Measurements from ENCODE around the gene UST. TPM values are rescaled to one million over a fixed set of nuclear protein-coding genes. Genes with fewer than 3 reads are reported as not detected.
A peak's percentile ranks its signal among the peaks of the same experiment; 100 is the strongest.

The UST gene
- total RNA-seq, 2 donors from 2014 or later: 1.6 to 3.7 TPM

DNA sequence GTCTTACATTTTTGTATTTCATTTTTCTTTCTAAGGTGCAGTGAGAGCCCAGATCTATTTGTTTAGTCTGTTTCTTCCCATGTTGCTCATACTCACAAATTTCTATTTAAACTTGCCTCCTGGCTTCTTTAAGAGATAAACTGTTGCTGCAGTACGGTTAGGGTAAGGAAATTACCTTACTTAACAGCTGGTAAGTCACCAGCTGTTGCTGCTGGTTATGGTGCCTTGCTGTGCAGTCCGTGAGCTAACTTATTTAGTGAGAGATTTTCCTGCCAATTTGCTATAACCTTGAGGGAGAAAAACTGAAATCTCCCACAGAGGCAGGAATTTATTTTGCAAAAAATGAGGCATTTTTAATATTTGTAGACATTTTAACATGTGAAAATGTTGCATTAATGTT lies 261.0 kb downstream of the UST start:
- Mint-ChIP-seq H3K27ac (no peak overlapping the region), H3K9me3 (peaks cover 2 to 4% of the 10 kb centered on the region in 2 donors), H3K27me3 (ENCODE audit: low read depth) (peaks cover 12% of the 10 kb centered on the region), H3K4me1 (ENCODE audit: low read depth) (no peaks in the 10 kb centered on the region), H3K4me3 (no peak overlapping the region), H3K36me3 (ENCODE audit: insufficient read depth in 2 of 2) (peaks cover 2 to 4% of the 10 kb centered on the region in 2 donors)
- ATAC-seq (replicated peaks in 1 of 2) (no peak), DNase-seq (no peak)

- H3K27me3 Mint-ChIP-seq (ENCODE audit: low read depth): peaks cover 12% of the 10 kb centered on the region
- peaks cover 2 to 4% of the 10 kb centered on the region in 2 donors for H3K36me3 Mint-ChIP-seq (ENCODE audit: insufficient read depth in 2 of 2)
- H3K4me1 Mint-ChIP-seq (ENCODE audit: low read depth): no peaks in the 10 kb centered on the region
- DNase-seq (no peak), ATAC-seq (replicated peaks in 1 of 2) (no peak)
- H3K9me3 Mint-ChIP-seq: peaks cover 2 to 4% of the 10 kb centered on the region in 2 donors
- no peak overlapping the region for H3K4me3 Mint-ChIP-seq
- peak overlapping the region; percentile 64 for H3K27ac Mint-ChIP-seq
These were observed 261.9 kb downstream of the UST start for GRCh38 chr6:149008741-149009140.

GRCh38 chr6:149012040-149012545 lies 265.3 kb downstream of the UST start:
- Mint-ChIP-seq H3K27me3 (ENCODE audit: low read depth) (peaks cover 12% of the 10 kb centered on the region), H3K9me3 (no peaks in the 10 kb centered on the region), H3K27ac (no peak overlapping the region), H3K4me3 (no peak overlapping the region), H3K4me1 (ENCODE audit: low read depth) (no peaks in the 10 kb centered on the region), H3K36me3 (ENCODE audit: insufficient read depth in 2 of 2) (no peaks in the 10 kb centered on the region)
- DNase-seq (no peak), ATAC-seq (replicated peaks in 1 of 2) (no peak)

DNA sequence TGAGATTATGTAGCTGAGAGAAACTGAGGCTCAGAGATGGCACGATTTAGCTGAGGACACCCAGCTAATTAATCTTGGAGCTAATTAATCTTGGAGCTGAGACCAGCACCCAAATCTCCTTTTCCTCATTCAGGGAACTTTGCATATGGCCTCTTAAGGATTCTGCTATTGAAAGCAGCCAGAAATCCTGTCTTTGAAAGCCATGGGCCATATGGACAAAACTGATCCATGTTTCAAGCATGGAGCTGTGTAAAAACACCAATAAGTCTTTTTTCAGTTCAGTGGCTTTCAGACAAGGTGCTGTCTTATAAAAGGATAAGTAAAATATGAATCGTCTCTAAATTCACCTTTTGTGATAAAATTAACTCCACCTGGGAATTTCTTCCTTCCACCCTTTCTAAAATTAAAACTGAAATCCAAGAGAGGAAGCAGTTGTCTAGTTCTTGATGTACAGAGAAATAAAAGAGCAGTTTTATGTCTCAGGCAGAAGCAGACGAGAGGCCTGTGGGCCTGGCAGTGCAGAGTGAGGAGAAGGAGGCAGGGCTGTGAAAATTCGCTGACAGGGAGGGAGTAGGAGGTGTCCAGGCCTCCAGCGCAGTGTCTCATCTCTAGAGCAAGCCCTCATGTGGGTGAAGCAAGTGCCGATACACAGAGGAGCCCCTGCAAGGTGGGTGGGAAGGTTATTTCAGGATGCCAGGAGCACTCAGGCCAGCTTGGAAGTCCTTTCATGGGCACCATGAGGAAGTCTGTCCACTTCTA lies 266.9 kb downstream of the UST start:
- no peak for ATAC-seq (replicated peaks in 1 of 2)
- H3K27ac Mint-ChIP-seq: no peak overlapping the region
- H3K4me3 Mint-ChIP-seq: no peak overlapping the region

GRCh38 chr6:149014631-149015534 lies 268.1 kb downstream of the UST start:
- ATAC-seq (replicated peaks in 1 of 2): no peak
- Mint-ChIP-seq H3K27ac (no peak overlapping the region), H3K4me1 (ENCODE audit: low read depth) (no peaks in the 10 kb centered on the region)

More for the DNA sequence above, 266.9 kb downstream of the UST start:
- Mint-ChIP-seq H3K36me3 (ENCODE audit: insufficient read depth in 2 of 2) (no peaks in the 10 kb centered on the region), H3K4me1 (ENCODE audit: low read depth) (no peaks in the 10 kb centered on the region), H3K27me3 (ENCODE audit: low read depth) (peaks cover 7% of the 10 kb centered on the region), H3K9me3 (no peaks in the 10 kb centered on the region)
- DNase-seq: no peak

GRCh38 chr6:149015535-149016525 lies 269.0 kb downstream of the UST start:
- no peak overlapping the region for H3K4me3 Mint-ChIP-seq
- no peaks in the 10 kb centered on the region for H3K4me1 Mint-ChIP-seq (ENCODE audit: low read depth)
- no peak for DNase-seq

More at GRCh38 chr6:149014631-149015534, 268.1 kb downstream of the UST start:
- no peaks in the 10 kb centered on the region for H3K27me3 Mint-ChIP-seq (ENCODE audit: low read depth)
- no peak overlapping the region for H3K4me3 Mint-ChIP-seq
- H3K9me3 Mint-ChIP-seq: no peaks in the 10 kb centered on the region
- no peak for DNase-seq
- H3K36me3 Mint-ChIP-seq (ENCODE audit: insufficient read depth in 2 of 2): no peaks in the 10 kb centered on the region

DNA sequence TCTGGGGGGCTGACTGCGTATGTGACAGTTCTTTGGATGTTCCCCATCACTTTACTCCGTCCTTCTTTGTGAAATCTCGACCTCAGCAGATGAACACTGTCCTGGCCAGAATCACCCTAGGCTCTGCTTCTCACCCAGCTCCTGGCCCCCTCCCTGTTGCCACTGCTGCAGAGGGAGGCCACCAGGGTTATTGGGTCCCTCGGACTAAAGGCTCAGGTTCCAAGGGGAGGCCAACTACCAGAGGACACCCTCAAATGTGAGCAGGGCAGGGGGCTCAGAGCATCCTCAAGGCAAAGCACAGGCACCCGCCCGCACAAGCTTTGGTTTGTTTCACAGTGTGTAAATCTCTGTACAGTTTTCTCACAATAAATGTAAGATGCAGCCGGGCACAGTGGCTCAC lies 269.9 kb downstream of the UST start:
- no peaks in the 10 kb centered on the region for H3K27me3 Mint-ChIP-seq (ENCODE audit: low read depth)
- no peak for DNase-seq

More at GRCh38 chr6:149015535-149016525, 269.0 kb downstream of the UST start:
- no peaks in the 10 kb centered on the region for H3K36me3 Mint-ChIP-seq (ENCODE audit: insufficient read depth in 2 of 2)
- no peak for ATAC-seq (replicated peaks in 1 of 2)
- H3K9me3 Mint-ChIP-seq: no peaks in the 10 kb centered on the region
- H3K27ac Mint-ChIP-seq: no peak overlapping the region
- H3K27me3 Mint-ChIP-seq (ENCODE audit: low read depth): no peaks in the 10 kb centered on the region

GRCh38 chr6:149020319-149020718 lies 273.5 kb downstream of the UST start:
- H3K4me3 Mint-ChIP-seq: no peak overlapping the region
- no peaks in the 10 kb centered on the region for H3K27me3 Mint-ChIP-seq (ENCODE audit: low read depth)
- no peaks in the 10 kb centered on the region for H3K4me1 Mint-ChIP-seq (ENCODE audit: low read depth)
- no peak for ATAC-seq (replicated peaks in 1 of 2)
- peak overlapping the region; percentile 7 for H3K27ac Mint-ChIP-seq
- no peak for DNase-seq
- no peaks in the 10 kb centered on the region for H3K36me3 Mint-ChIP-seq (ENCODE audit: insufficient read depth in 2 of 2)
- no peaks in the 10 kb centered on the region for H3K9me3 Mint-ChIP-seq

More for the DNA sequence above, 269.9 kb downstream of the UST start:
- Mint-ChIP-seq H3K27ac (no peak overlapping the region), H3K36me3 (ENCODE audit: insufficient read depth in 2 of 2) (no peaks in the 10 kb centered on the region), H3K4me3 (no peak overlapping the region), H3K9me3 (no peaks in the 10 kb centered on the region), H3K4me1 (ENCODE audit: low read depth) (no peaks in the 10 kb centered on the region)
- ATAC-seq (replicated peaks in 1 of 2): no peak

GRCh38 chr6:149024361-149024760 lies 277.5 kb downstream of the UST start:
- H3K27ac Mint-ChIP-seq: no peak overlapping the region
- H3K27me3 Mint-ChIP-seq (ENCODE audit: low read depth): no peaks in the 10 kb centered on the region
- peaks cover 1 to 3% of the 10 kb centered on the region in 2 donors for H3K36me3 Mint-ChIP-seq (ENCODE audit: insufficient read depth in 2 of 2)
- no peak for ATAC-seq (replicated peaks in 1 of 2)
- no peak overlapping the region for H3K4me3 Mint-ChIP-seq
- peaks cover 6% of the 10 kb centered on the region for H3K4me1 Mint-ChIP-seq (ENCODE audit: low read depth)
- no peak for DNase-seq
- H3K9me3 Mint-ChIP-seq: no peaks in the 10 kb centered on the region

DNA sequence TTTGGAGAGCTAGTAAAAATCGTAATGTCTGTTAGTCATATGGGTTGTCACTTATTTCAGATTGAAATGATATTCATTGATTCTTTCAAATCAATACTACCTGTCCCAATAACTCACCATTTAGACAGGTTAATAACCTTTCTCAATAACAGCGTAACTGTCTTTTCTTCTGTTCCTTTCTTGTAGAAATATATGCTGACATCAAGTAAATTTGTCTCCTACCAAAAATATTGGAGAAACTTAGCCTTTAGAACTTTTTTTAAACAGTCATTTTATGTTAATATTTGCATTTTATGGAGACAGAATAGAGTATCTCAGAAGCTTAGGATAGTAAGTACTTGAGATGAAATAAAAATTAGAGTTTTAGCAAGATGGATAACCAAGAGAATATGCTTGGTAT lies 278.2 kb downstream of the UST start:
- H3K36me3 Mint-ChIP-seq (ENCODE audit: insufficient read depth in 2 of 2): peaks cover 1 to 3% of the 10 kb centered on the region in 2 donors
- DNase-seq: no peak
- H3K4me3 Mint-ChIP-seq: no peak overlapping the region
- H3K27me3 Mint-ChIP-seq (ENCODE audit: low read depth): no peaks in the 10 kb centered on the region
- H3K4me1 Mint-ChIP-seq (ENCODE audit: low read depth): peaks cover 13% of the 10 kb centered on the region
- H3K27ac Mint-ChIP-seq: no peak overlapping the region
- no peaks in the 10 kb centered on the region for H3K9me3 Mint-ChIP-seq
- ATAC-seq (replicated peaks in 1 of 2): no peak

DNA sequence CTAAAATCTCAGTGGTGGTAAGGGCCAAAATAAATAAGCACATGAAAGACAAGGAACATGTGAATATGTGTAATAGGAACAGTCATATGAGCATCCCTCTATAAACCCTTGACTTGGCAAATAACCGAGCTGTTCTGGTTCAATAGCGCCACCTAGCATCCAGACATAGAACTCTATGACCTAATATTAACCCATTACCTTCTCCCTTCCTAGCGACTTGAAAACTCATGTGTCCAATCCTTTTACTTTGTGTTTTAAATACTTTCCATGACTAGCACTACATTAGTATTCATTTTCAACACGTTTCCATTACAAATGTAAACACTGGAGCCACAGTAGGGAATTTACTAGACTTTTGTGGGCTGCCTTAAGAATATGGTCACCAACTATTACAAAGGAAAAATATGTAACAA lies 279.7 kb downstream of the UST start:
- Mint-ChIP-seq H3K4me1 (ENCODE audit: low read depth) (peaks cover 28% of the 10 kb centered on the region), H3K9me3 (no peaks in the 10 kb centered on the region), H3K27me3 (ENCODE audit: low read depth) (no peaks in the 10 kb centered on the region), H3K4me3 (no peak overlapping the region), H3K36me3 (ENCODE audit: insufficient read depth in 2 of 2) (peaks cover 1 to 3% of the 10 kb centered on the region in 2 donors), H3K27ac (no peak overlapping the region)
- DNase-seq: peak; percentile 36 to 39
- ATAC-seq (replicated peaks in 1 of 2): no peak

- DNase-seq (no peak), ATAC-seq (replicated peaks in 1 of 2) (no peak)
- no peaks in the 10 kb centered on the region for H3K9me3 Mint-ChIP-seq
- no peak overlapping the region for H3K27ac Mint-ChIP-seq
- peaks cover 1 to 3% of the 10 kb centered on the region in 2 donors for H3K36me3 Mint-ChIP-seq (ENCODE audit: insufficient read depth in 2 of 2)
- no peak overlapping the region for H3K4me3 Mint-ChIP-seq
- peaks cover 37% of the 10 kb centered on the region for H3K4me1 Mint-ChIP-seq (ENCODE audit: low read depth)
- H3K27me3 Mint-ChIP-seq (ENCODE audit: low read depth): no peaks in the 10 kb centered on the region
These were observed 280.7 kb downstream of the UST start for GRCh38 chr6:149027484-149027883.
